Loucy (cell line): Measurements from ENCODE around the gene IPO5.

Experiments
- H2AFZ ChIP-seq: fragments of 200-600 bp; sonication (generic); 2 replicates; pipeline ENCODE4 v1.6.0; 2016; ENCODE audit warnings: antibody characterized with exemption, mild to moderate bottlenecking, low read length, moderate library complexity
- H3F3A ChIP-seq: fragments of 200-600 bp; 2 replicates; pipeline ENCODE4 v1.6.0; 2016; ENCODE audit warnings: antibody characterized with exemption, low read depth, mild to moderate bottlenecking
- H3K27me3 ChIP-seq: fragments of 200-600 bp; sonication (generic); 2 replicates; pipeline ENCODE4 v1.6.1; 2014; ENCODE audit warnings: low read length, mild to moderate bottlenecking; ENCODE audit not compliant: insufficient read depth, poor library complexity, severe bottlenecking
- H3K36me3 ChIP-seq: fragments of 200-600 bp; sonication (generic); 2 replicates; pipeline ENCODE4 v1.6.1; 2016; ENCODE audit warnings: low read length; ENCODE audit not compliant: insufficient read depth
- H3K4me1 ChIP-seq: fragments of 200-600 bp; sonication (generic); 2 replicates; pipeline ENCODE4 v1.5.1; 2014; ENCODE audit warnings: low read length, mild to moderate bottlenecking; ENCODE audit not compliant: insufficient read depth, poor library complexity, severe bottlenecking
- H3K4me2 ChIP-seq: fragments of 200-600 bp; sonication (generic); 2 replicates; pipeline ENCODE4 v1.6.0; 2014; ENCODE audit warnings: antibody characterized with exemption, low read length, low read depth, mild to moderate bottlenecking; ENCODE audit not compliant: poor library complexity, severe bottlenecking
- H3K4me3 ChIP-seq: fragments of 200-600 bp; sonication (generic); 2 replicates; pipeline ENCODE4 v1.5.1; 2014; ENCODE audit warnings: low read length, mild to moderate bottlenecking, mixed read lengths; ENCODE audit not compliant: poor library complexity, severe bottlenecking
- H3K79me2 ChIP-seq: fragments of 200-600 bp; sonication (generic); 2 replicates; pipeline ENCODE4 v1.6.1; 2014; ENCODE audit warnings: low read length; ENCODE audit not compliant: insufficient read depth
- H3K9ac ChIP-seq: fragments of 200-600 bp; sonication (generic); 2 replicates; pipeline ENCODE4 v1.6.0; 2014; ENCODE audit warnings: mild to moderate bottlenecking, low read depth, low read length, moderate library complexity; ENCODE audit not compliant: poor library complexity, severe bottlenecking
- H3K9me2 ChIP-seq: fragments of 200-600 bp; sonication (generic); replicated peaks from 2 replicates; pipeline ENCODE4 v1.6.1; 2016; ENCODE audit warnings: low read depth, low read length, mixed read lengths
- H3K9me3 ChIP-seq: fragments of 200-600 bp; sonication (generic); 2 replicates; pipeline ENCODE4 v1.6.1; 2014; ENCODE audit warnings: mild to moderate bottlenecking, antibody characterized with exemption, low read length, low read depth; ENCODE audit not compliant: insufficient read depth
- H4K20me1 ChIP-seq: fragments of 200-600 bp; sonication (generic); 2 replicates; pipeline ENCODE4 v1.6.0; 2014; ENCODE audit warnings: antibody characterized with exemption, low read length, mild to moderate bottlenecking; ENCODE audit not compliant: insufficient read depth, poor library complexity, severe bottlenecking
- EZH2phosphoT487 ChIP-seq: fragments of 200-600 bp; IDR thresholded peaks from 2 replicates; pipeline ENCODE4 v1.6.1; 2018; ENCODE audit warnings: antibody characterized with exemption, mild to moderate bottlenecking, moderate library complexity, borderline replicate concordance
- TF ChIP-seq, protein P1 (sequence below): fragments of 200-600 bp; sonication (generic); conservative IDR thresholded peaks from 2 replicates; pipeline ENCODE4 v1.5.1; 2014; ENCODE audit warnings: mild to moderate bottlenecking, antibody characterized with exemption, low read length

IPO5 gene

DNA sequence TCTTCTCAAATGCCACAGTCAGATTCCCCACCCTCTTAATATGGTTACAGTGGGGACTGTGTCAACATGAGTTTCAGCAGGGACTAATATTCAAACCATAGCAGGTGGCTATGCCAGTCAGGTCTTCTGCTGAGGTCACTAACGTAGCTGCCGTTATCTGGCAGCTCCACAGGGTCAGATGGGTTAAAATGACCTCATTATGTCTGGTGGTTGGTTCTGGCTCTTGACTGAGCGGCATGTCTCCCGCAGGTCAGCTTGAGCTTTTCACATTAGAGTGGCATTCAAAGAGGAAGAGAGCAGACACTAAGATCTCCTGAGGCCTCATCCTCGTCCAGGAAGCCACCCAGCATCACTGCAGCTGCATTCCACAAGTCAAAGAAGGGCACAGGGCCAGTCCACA, 21.4 kb upstream of the IPO5 start:
- no peak overlapping the region for H2AFZ ChIP-seq
- no peaks in the 10 kb centered on the region for H3K9me2 ChIP-seq
- H3K4me2 ChIP-seq, result no peak overlapping the region
- TF ChIP-seq EZH2phosphoT487, result no peak
- TF ChIP-seq, protein P1, sequence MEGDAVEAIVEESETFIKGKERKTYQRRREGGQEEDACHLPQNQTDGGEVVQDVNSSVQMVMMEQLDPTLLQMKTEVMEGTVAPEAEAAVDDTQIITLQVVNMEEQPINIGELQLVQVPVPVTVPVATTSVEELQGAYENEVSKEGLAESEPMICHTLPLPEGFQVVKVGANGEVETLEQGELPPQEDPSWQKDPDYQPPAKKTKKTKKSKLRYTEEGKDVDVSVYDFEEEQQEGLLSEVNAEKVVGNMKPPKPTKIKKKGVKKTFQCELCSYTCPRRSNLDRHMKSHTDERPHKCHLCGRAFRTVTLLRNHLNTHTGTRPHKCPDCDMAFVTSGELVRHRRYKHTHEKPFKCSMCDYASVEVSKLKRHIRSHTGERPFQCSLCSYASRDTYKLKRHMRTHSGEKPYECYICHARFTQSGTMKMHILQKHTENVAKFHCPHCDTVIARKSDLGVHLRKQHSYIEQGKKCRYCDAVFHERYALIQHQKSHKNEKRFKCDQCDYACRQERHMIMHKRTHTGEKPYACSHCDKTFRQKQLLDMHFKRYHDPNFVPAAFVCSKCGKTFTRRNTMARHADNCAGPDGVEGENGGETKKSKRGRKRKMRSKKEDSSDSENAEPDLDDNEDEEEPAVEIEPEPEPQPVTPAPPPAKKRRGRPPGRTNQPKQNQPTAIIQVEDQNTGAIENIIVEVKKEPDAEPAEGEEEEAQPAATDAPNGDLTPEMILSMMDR, result no peak
- no peaks in the 10 kb centered on the region for H3K4me1 ChIP-seq
- H3K27me3 ChIP-seq, result no peaks in the 10 kb centered on the region
- no peak overlapping the region for H3K9ac ChIP-seq
- H3K79me2 ChIP-seq, result no peaks in the 10 kb centered on the region
- H3F3A ChIP-seq, result no peaks in the 10 kb centered on the region
- H3K9me3 ChIP-seq, result no peaks in the 10 kb centered on the region
- no peak overlapping the region for H3K4me3 ChIP-seq
- H4K20me1 ChIP-seq, result no peaks in the 10 kb centered on the region
- H3K36me3 ChIP-seq, result no peaks in the 10 kb centered on the region

DNA sequence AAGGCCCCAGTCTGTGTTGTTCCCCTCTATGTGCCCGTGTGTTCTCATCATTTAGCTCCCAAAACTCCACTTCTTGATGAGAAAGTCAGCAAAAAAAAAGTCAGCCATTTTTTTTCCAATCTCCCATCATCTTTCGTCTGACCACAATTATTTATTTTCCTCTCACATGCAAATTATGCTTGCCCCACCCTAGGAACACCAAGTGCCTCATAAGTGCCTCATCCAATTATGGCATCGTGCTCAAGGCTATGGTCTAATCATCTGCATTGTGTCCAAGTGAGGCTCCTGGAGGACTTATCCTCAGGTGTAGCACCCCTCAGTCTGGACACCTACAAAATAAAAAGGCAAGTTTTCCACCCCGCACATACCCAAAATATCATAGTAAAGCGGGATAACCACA, 20.8 kb upstream of the IPO5 start:
- no peaks in the 10 kb centered on the region for H3K9me3 ChIP-seq
- no peak overlapping the region for H3K4me3 ChIP-seq
- H2AFZ ChIP-seq, result no peak overlapping the region
- TF ChIP-seq, protein P1, result no peak
- no peak for TF ChIP-seq EZH2phosphoT487
- no peaks in the 10 kb centered on the region for H3K9me2 ChIP-seq
- no peaks in the 10 kb centered on the region for H3K36me3 ChIP-seq
- H4K20me1 ChIP-seq, result no peaks in the 10 kb centered on the region
- H3K4me2 ChIP-seq, result no peak overlapping the region
- no peaks in the 10 kb centered on the region for H3K27me3 ChIP-seq
- H3F3A ChIP-seq, result no peaks in the 10 kb centered on the region
- no peak overlapping the region for H3K9ac ChIP-seq
- H3K4me1 ChIP-seq, result no peaks in the 10 kb centered on the region
- no peaks in the 10 kb centered on the region for H3K79me2 ChIP-seq

GRCh38 chr13:97933776-97934175, 19.7 kb upstream of the IPO5 start:
- no peaks in the 10 kb centered on the region for H4K20me1 ChIP-seq
- H3F3A ChIP-seq, result no peaks in the 10 kb centered on the region
- H3K4me1 ChIP-seq, result no peaks in the 10 kb centered on the region
- no peak overlapping the region for H3K9ac ChIP-seq
- TF ChIP-seq, protein P1, result no peak
- TF ChIP-seq EZH2phosphoT487, result no peak
- H3K79me2 ChIP-seq, result no peaks in the 10 kb centered on the region
- H3K27me3 ChIP-seq, result no peaks in the 10 kb centered on the region
- H3K4me2 ChIP-seq, result no peak overlapping the region
- H3K9me3 ChIP-seq, result no peaks in the 10 kb centered on the region
- H2AFZ ChIP-seq, result no peak overlapping the region
- no peaks in the 10 kb centered on the region for H3K9me2 ChIP-seq
- H3K4me3 ChIP-seq, result no peak overlapping the region
- no peaks in the 10 kb centered on the region for H3K36me3 ChIP-seq
